Breast epithelium (tissue), 4 donors: ENCODE results near the gene FYN. TPM values are rescaled to one million over a fixed set of nuclear protein-coding genes. Genes with fewer than 3 reads are reported as not detected.
A peak's percentile ranks its signal among the peaks of the same experiment; 100 is the strongest.

Source experiments
- DNase-seq, 2 donors: peaks; one replicate each; pipeline ENCODE4 v3.0.0-alpha.2; 2019; ENCODE audit warnings: low spot score in 2 of 2
- H3K27ac ChIP-seq, 2 donors: fragments of 200-600 bp; sonication (generic) in 1 of 2; one replicate each; pipeline ENCODE4 v1.5.1; 2016 to 2019; ENCODE audit warnings: mild to moderate bottlenecking in 1 of 2
- H3K27me3 ChIP-seq, 2 donors: fragments of 200-600 bp; sonication (generic) in 1 of 2; one replicate each; pipeline versions ENCODE4 v1.5.1 to v1.6.0; 2017 to 2019; ENCODE audit warnings: control low read depth in 1 of 2, mild to moderate bottlenecking in 1 of 2
- H3K36me3 ChIP-seq: fragments of 200-600 bp; one replicate; pipeline ENCODE4 v1.5.1; 2019
- H3K4me1 ChIP-seq, 2 donors: fragments of 200-600 bp; sonication (generic); one replicate each; pipeline ENCODE4 v1.5.1; 2016 to 2019; ENCODE audit warnings: control low read depth in 1 of 2
- H3K4me3 ChIP-seq, 3 donors: fragments of 200-600 bp; sonication (generic); 1 replicate in 2 of 3; 2 replicates in 1 of 3; pipeline ENCODE4 v1.5.1; 2016 to 2019; ENCODE audit warnings: mild to moderate bottlenecking in 3 of 3, moderate library complexity in 2 of 3
- H3K9me3 ChIP-seq, 2 donors: fragments of 200-600 bp; sonication (generic) in 1 of 2; one replicate each; pipeline ENCODE4 v1.5.1; 2016 to 2019; ENCODE audit warnings: control low read depth in 1 of 2
- CTCF ChIP-seq, 3 donors: fragments of 450-650 bp; IDR thresholded peaks; one replicate each; pipeline ENCODE4 v1.5.1; 2016 to 2017; ENCODE audit warnings: antibody characterized with exemption in 3 of 3, mild to moderate bottlenecking in 3 of 3, moderate library complexity in 3 of 3
- POLR2A ChIP-seq: fragments of 450-650 bp; IDR thresholded peaks from one replicate; pipeline ENCODE4 v1.6.1; 2016; ENCODE audit warnings: antibody characterized with exemption, mild to moderate bottlenecking, moderate library complexity
- POLR2AphosphoS5 ChIP-seq, 3 donors: sonication (generic); formaldehyde crosslinking; IDR thresholded peaks; one replicate each; pipeline ENCODE4 v1.6.1; 2017; ENCODE audit warnings: antibody characterized with exemption in 3 of 3
- intact Hi-C: fragments of 100-400 bp; cut with DNase I; formaldehyde crosslinking; loops from one replicate; pipeline ENCODE4 v1.15.1; 2023; ENCODE audit warnings: low total_unique reads
- total RNA-seq, 3 donors: library from RNA; depleted of rRNA; stranded (reverse); fragments of >200 nt; gene quantifications; one replicate each; pipeline ENCODE4 v1.1.0, GENCODE V29; 2016

Gene FYN
- total RNA-seq, 3 donors from 2014 or later: 44.8 to 209 (median 111) TPM

- no peak overlapping the region for H3K4me3 ChIP-seq
- no peaks in the 10 kb centered on the region for H3K27me3 ChIP-seq
- H3K9me3 ChIP-seq: no peaks in the 10 kb centered on the region
- no peak for DNase-seq
- TF ChIP-seq CTCF (IDR thresholded peaks at IDR 0.05) (no peak), POLR2A (no peak), POLR2AphosphoS5 (IDR thresholded peaks at IDR 0.05) (no peak)
- no peaks in the 10 kb centered on the region for H3K4me1 ChIP-seq
- intact Hi-C loops: no loop called here
- H3K36me3 ChIP-seq: no peaks in the 10 kb centered on the region
- H3K27ac ChIP-seq: no peak overlapping the region
These were observed 223.2 kb downstream of the FYN start for GRCh38 chr6:111650049-111650448.

GRCh38 chr6:111648100-111648499 is 225.2 kb downstream of the FYN start:
- Histone ChIP-seq H3K4me3 (no peak overlapping the region), H3K27ac (peak overlapping the region; percentile 40 to 82), H3K36me3 (no peaks in the 10 kb centered on the region), H3K4me1 (no peaks in the 10 kb centered on the region), H3K27me3 (no peaks in the 10 kb centered on the region), H3K9me3 (no peaks in the 10 kb centered on the region)
- intact Hi-C loops: no loop called here
- DNase-seq: no peak
- no peak for TF ChIP-seq CTCF (IDR thresholded peaks at IDR 0.05)
- no peak for TF ChIP-seq POLR2A
- no peak for TF ChIP-seq POLR2AphosphoS5 (IDR thresholded peaks at IDR 0.05)

- intact Hi-C loops: no loop called here
- no peaks in the 10 kb centered on the region for H3K4me1 ChIP-seq
- DNase-seq: no peak
- H3K27me3 ChIP-seq: no peaks in the 10 kb centered on the region
- H3K9me3 ChIP-seq: no peaks in the 10 kb centered on the region
- H3K27ac ChIP-seq: peak overlapping the region; percentile 76 to 82
- no peak for TF ChIP-seq POLR2A
- no peak for TF ChIP-seq POLR2AphosphoS5 (IDR thresholded peaks at IDR 0.05)
- no peak for TF ChIP-seq CTCF (IDR thresholded peaks at IDR 0.05)
- H3K4me3 ChIP-seq: no peak overlapping the region
- H3K36me3 ChIP-seq: no peaks in the 10 kb centered on the region
These were observed 226.3 kb downstream of the FYN start for GRCh38 chr6:111646942-111647341.

- no peak for TF ChIP-seq CTCF (IDR thresholded peaks at IDR 0.05)
- Histone ChIP-seq H3K4me1 (no peaks in the 10 kb centered on the region), H3K27ac (peak overlapping the region in 1 of 2 donors; percentile 25), H3K9me3 (no peaks in the 10 kb centered on the region), H3K4me3 (no peak overlapping the region), H3K27me3 (no peaks in the 10 kb centered on the region), H3K36me3 (no peaks in the 10 kb centered on the region)
- DNase-seq: no peak
- intact Hi-C loops: no loop called here
These were observed 227.2 kb downstream of the FYN start for GRCh38 chr6:111646034-111646433.

GRCh38 chr6:111644893-111645430 is 228.3 kb downstream of the FYN start:
- TF ChIP-seq POLR2A (no peak), POLR2AphosphoS5 (IDR thresholded peaks at IDR 0.05) (no peak), CTCF (IDR thresholded peaks at IDR 0.05) (no peak)
- Histone ChIP-seq H3K4me1 (no peaks in the 10 kb centered on the region), H3K4me3 (no peak overlapping the region), H3K36me3 (no peaks in the 10 kb centered on the region), H3K27ac (peak overlapping the region in 1 of 2 donors; percentile 43), H3K27me3 (no peaks in the 10 kb centered on the region), H3K9me3 (no peaks in the 10 kb centered on the region)
- intact Hi-C loops: no loop called here
- DNase-seq: no peak
